ENCODE measurements around the gene SRSF2. TPM values are rescaled to one million over a fixed set of nuclear protein-coding genes. Genes with fewer than 3 reads are reported as not detected.
"Not testable (repeated sequence)": the region's sequence is repeated elsewhere in the genome, so short reads cannot be mapped to it uniquely, and the experiment has no call there.

SRSF2 gene
- total RNA-seq, 1 donor from 2014 or later = 478 TPM

GRCh38 chr17:76735586-76736348 is 1.4 kb downstream of the SRSF2 start:
- H3K9me3 Mint-ChIP-seq = no peaks in the 10 kb centered on the region
- H3K4me1 Mint-ChIP-seq (ENCODE audit: low read depth) = peaks cover 37% of the 10 kb centered on the region
- intact Hi-C loops (cut with micrococcal nuclease) = loop anchor here (2.0 to 10.0 kb wide), 4 partner anchors 352 to 1389 kb away; partner anchors contain the start of genes SEC14L1 and TMC6
- no peak for DNase-seq (ENCODE audit: low spot score)
- peaks cover 56% of the 10 kb centered on the region for H3K36me3 Mint-ChIP-seq (ENCODE audit: low read depth)
- no peaks in the 10 kb centered on the region for H3K27me3 Mint-ChIP-seq (ENCODE audit: low read depth)
- H3K27ac Mint-ChIP-seq = peak overlapping the region; percentile 90
- peak overlapping the region; percentile 97 for H3K4me3 Mint-ChIP-seq (ENCODE audit: low read depth)

- no peak for DNase-seq (ENCODE audit: low spot score)
- no peaks in the 10 kb centered on the region for H3K27me3 Mint-ChIP-seq (ENCODE audit: low read depth)
- peak overlapping the region; percentile 97 for H3K4me3 Mint-ChIP-seq (ENCODE audit: low read depth)
- H3K4me1 Mint-ChIP-seq (ENCODE audit: low read depth) = peaks cover 37% of the 10 kb centered on the region
- intact Hi-C loops (cut with micrococcal nuclease) = loop anchor here (5.0 to 10.0 kb wide), 3 partner anchors 352 to 1390 kb away; partner anchors contain the start of gene TMC6
- peak overlapping the region; percentile 88 for H3K27ac Mint-ChIP-seq
- peaks cover 63% of the 10 kb centered on the region for H3K36me3 Mint-ChIP-seq (ENCODE audit: low read depth)
- no peaks in the 10 kb centered on the region for H3K9me3 Mint-ChIP-seq
Measured at GRCh38 chr17:76735006-76735405, 2.1 kb downstream of the SRSF2 start.

GRCh38 chr17:76734080-76734840 is 2.9 kb downstream of the SRSF2 start:
- intact Hi-C loops (cut with micrococcal nuclease) = loop anchor here (10.0 kb wide), 2 partner anchors 721 to 1391 kb away; partner anchors contain the start of gene TMC6
- H3K27me3 Mint-ChIP-seq (ENCODE audit: low read depth) = no peaks in the 10 kb centered on the region
- no peak for DNase-seq (ENCODE audit: low spot score)
- H3K4me3 Mint-ChIP-seq (ENCODE audit: low read depth) = peak overlapping the region; percentile 97
- H3K27ac Mint-ChIP-seq = peak overlapping the region; percentile 88
- H3K4me1 Mint-ChIP-seq (ENCODE audit: low read depth) = peaks cover 38% of the 10 kb centered on the region
- H3K36me3 Mint-ChIP-seq (ENCODE audit: low read depth) = peaks cover 70% of the 10 kb centered on the region
- H3K9me3 Mint-ChIP-seq = no peaks in the 10 kb centered on the region

GRCh38 chr17:76733618-76733957 is 3.5 kb downstream of the SRSF2 start:
- peaks cover 32% of the 10 kb centered on the region for H3K4me1 Mint-ChIP-seq (ENCODE audit: low read depth)
- peak overlapping the region; percentile 97 for H3K4me3 Mint-ChIP-seq (ENCODE audit: low read depth)
- intact Hi-C loops (cut with micrococcal nuclease) = loop anchor here (10.0 kb wide), 2 partner anchors 721 to 1391 kb away; partner anchors contain the start of gene TMC6
- H3K9me3 Mint-ChIP-seq = no peaks in the 10 kb centered on the region
- no peak for DNase-seq (ENCODE audit: low spot score)
- H3K36me3 Mint-ChIP-seq (ENCODE audit: low read depth) = peaks cover 72% of the 10 kb centered on the region
- H3K27me3 Mint-ChIP-seq (ENCODE audit: low read depth) = no peaks in the 10 kb centered on the region
- H3K27ac Mint-ChIP-seq = peak overlapping the region; percentile 35

- Mint-ChIP-seq H3K9me3 (no peaks in the 10 kb centered on the region), H3K27me3 (ENCODE audit: low read depth) (no peaks in the 10 kb centered on the region), H3K4me1 (ENCODE audit: low read depth) (peaks cover 29% of the 10 kb centered on the region), H3K36me3 (ENCODE audit: low read depth) (peaks cover 74% of the 10 kb centered on the region), H3K27ac (peak overlapping the region; percentile 35), H3K4me3 (ENCODE audit: low read depth) (peak overlapping the region; percentile 97)
- intact Hi-C loops (cut with micrococcal nuclease) = loop anchor here (10.0 kb wide), 2 partner anchors 722 to 1392 kb away; partner anchors contain the start of gene TMC6
- no peak for DNase-seq (ENCODE audit: low spot score)
Measured at GRCh38 chr17:76732734-76733617, 4.2 kb downstream of the SRSF2 start.

- H3K27me3 Mint-ChIP-seq (ENCODE audit: low read depth); H3K9me3 Mint-ChIP-seq; DNase-seq (ENCODE audit: low spot score): not testable (repeated sequence)
- Mint-ChIP-seq H3K4me3 (ENCODE audit: low read depth) (peak overlapping the region; percentile 97), H3K36me3 (ENCODE audit: low read depth) (peaks cover 79% of the 10 kb centered on the region), H3K4me1 (ENCODE audit: low read depth) (peaks cover 35% of the 10 kb centered on the region), H3K27ac (peak overlapping the region; percentile 17)
- intact Hi-C loops (cut with micrococcal nuclease) = loop anchor here (10.0 kb wide), 2 partner anchors 723 to 1393 kb away; partner anchors contain the start of gene TMC6
Measured at GRCh38 chr17:76731800-76732733, 5.1 kb downstream of the SRSF2 start.

GRCh38 chr17:76727745-76728456 is 9.2 kb downstream of the SRSF2 start:
- H3K4me3 Mint-ChIP-seq (ENCODE audit: low read depth) = peak overlapping the region; percentile 91
- H3K27me3 Mint-ChIP-seq (ENCODE audit: low read depth) = no peaks in the 10 kb centered on the region
- H3K36me3 Mint-ChIP-seq (ENCODE audit: low read depth) = peaks cover 73% of the 10 kb centered on the region
- H3K4me1 Mint-ChIP-seq (ENCODE audit: low read depth) = peaks cover 28% of the 10 kb centered on the region
- no peak for DNase-seq (ENCODE audit: low spot score)
- peak overlapping the region; percentile 93 for H3K27ac Mint-ChIP-seq
- no peaks in the 10 kb centered on the region for H3K9me3 Mint-ChIP-seq
- intact Hi-C loops (cut with micrococcal nuclease) = loop anchor here (2.0 to 5.0 kb wide), 2 partner anchors 17 to 951 kb away; partner anchors contain the start of gene MXRA7

GRCh38 chr17:76726776-76727718 is 10.1 kb downstream of the SRSF2 start, which contains the start of gene METTL23:
Gene METTL23, plus strand, starts transcription at chr17:76726839. Its CDS starts 2,872 bp downstream, at chr17:76729711.
- no peak for DNase-seq (ENCODE audit: low spot score)
- peaks cover 73% of the 10 kb centered on the region for H3K36me3 Mint-ChIP-seq (ENCODE audit: low read depth)
- H3K4me3 Mint-ChIP-seq (ENCODE audit: low read depth) = peak within 1 kb of the TSS; percentile 91
- intact Hi-C loops (cut with micrococcal nuclease) = loop anchor here (1.0 to 5.0 kb wide), 5 partner anchors 10 to 950 kb away; partner anchors contain the start of genes MXRA7 and SRSF2
- peak within 1 kb of the TSS; percentile 93 for H3K27ac Mint-ChIP-seq
- no peaks in the 10 kb centered on the region for H3K27me3 Mint-ChIP-seq (ENCODE audit: low read depth)
- peaks cover 29% of the 10 kb centered on the region for H3K4me1 Mint-ChIP-seq (ENCODE audit: low read depth)
- no peaks in the 10 kb centered on the region for H3K9me3 Mint-ChIP-seq

- intact Hi-C loops (cut with micrococcal nuclease) = loop anchor here (1.0 to 5.0 kb wide), 5 partner anchors 11 to 949 kb away; partner anchors contain the start of genes MXRA7 and SRSF2
- no peaks in the 10 kb centered on the region for H3K9me3 Mint-ChIP-seq
- peaks cover 73% of the 10 kb centered on the region for H3K36me3 Mint-ChIP-seq (ENCODE audit: low read depth)
- no peaks in the 10 kb centered on the region for H3K27me3 Mint-ChIP-seq (ENCODE audit: low read depth)
- peak within 1 kb of the TSS; percentile 93 for H3K27ac Mint-ChIP-seq
- H3K4me1 Mint-ChIP-seq (ENCODE audit: low read depth) = peaks cover 27% of the 10 kb centered on the region
- peak within 1 kb of the TSS; percentile 91 for H3K4me3 Mint-ChIP-seq (ENCODE audit: low read depth)
- DNase-seq (ENCODE audit: low spot score) = peak; percentile 96
Measured at GRCh38 chr17:76726231-76726775, 10.8 kb downstream of the SRSF2 start, which contains the start of gene JMJD6. Gene JMJD6, minus strand, starts transcription at chr17:76726606. Its CDS starts 131 bp downstream, at chr17:76726475.

Measured in activated T-helper 2 cell treated with anti-CD3 and anti-CD28 coated beads, Interferon-gamma antibody, Interleukin-2, Interleukin-4, amounts not matched to agents 10 μg/mL and 5 μg/mL and 100 μg/mL, durations not matched to agents 14 hours and 24 hours and 36 hours (primary cell).